ENCODE results near the gene PNN. TPM values are rescaled to one million over a fixed set of nuclear protein-coding genes. Genes with fewer than 3 reads are reported as not detected.

The PNN gene
- total RNA-seq, 1 donor from 2014 or later, result 12.9 TPM

DNA sequence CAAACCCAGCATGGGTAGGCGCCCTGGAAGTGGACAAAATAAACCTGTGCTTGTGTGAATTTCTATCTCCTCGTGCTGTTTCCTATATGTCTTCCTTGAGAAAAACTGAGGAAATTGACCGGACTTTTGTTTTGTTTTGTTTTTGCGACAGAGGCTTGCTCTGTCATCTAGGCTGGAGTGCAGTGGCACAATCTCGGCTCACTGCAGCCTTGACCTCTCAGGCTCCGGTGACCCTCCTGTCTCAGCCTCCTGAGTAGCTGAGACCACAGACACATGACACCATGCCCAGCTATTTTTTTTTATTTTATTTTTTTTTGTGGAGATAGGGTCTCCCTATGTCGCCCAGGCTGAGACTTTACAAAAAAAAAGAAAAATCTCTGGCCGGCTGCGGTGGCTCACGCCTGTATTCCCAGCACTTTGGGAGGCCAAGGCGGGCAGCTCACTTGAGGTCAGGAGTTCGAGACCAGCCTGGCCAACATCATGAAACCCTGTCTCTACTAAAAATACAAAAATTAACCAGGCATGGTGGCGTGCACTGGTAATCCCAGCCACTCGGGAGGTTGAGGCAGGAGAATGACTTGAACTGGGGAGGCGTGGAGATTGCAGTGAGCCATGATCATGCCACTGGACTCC, 36.2 kb downstream of the PNN start:
- Histone ChIP-seq H3K36me3 (ENCODE audit: control insufficient read depth, insufficient read depth, low read length) (no peaks in the 10 kb centered on the region), H3K4me3 (ENCODE audit: low read depth, low read length) (no peak overlapping the region), H3K27me3 (ENCODE audit: control insufficient read depth, insufficient read depth, low read length) (no peaks in the 10 kb centered on the region)
- FAIRE-seq, result no peak
- DNase-seq (ENCODE audit: low read depth), result no peak
- TF ChIP-seq, protein P1, sequence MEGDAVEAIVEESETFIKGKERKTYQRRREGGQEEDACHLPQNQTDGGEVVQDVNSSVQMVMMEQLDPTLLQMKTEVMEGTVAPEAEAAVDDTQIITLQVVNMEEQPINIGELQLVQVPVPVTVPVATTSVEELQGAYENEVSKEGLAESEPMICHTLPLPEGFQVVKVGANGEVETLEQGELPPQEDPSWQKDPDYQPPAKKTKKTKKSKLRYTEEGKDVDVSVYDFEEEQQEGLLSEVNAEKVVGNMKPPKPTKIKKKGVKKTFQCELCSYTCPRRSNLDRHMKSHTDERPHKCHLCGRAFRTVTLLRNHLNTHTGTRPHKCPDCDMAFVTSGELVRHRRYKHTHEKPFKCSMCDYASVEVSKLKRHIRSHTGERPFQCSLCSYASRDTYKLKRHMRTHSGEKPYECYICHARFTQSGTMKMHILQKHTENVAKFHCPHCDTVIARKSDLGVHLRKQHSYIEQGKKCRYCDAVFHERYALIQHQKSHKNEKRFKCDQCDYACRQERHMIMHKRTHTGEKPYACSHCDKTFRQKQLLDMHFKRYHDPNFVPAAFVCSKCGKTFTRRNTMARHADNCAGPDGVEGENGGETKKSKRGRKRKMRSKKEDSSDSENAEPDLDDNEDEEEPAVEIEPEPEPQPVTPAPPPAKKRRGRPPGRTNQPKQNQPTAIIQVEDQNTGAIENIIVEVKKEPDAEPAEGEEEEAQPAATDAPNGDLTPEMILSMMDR (IDR thresholded peaks at IDR 0.05; ENCODE audit: insufficient read depth, low read length, severe bottlenecking), result no peak

DNA sequence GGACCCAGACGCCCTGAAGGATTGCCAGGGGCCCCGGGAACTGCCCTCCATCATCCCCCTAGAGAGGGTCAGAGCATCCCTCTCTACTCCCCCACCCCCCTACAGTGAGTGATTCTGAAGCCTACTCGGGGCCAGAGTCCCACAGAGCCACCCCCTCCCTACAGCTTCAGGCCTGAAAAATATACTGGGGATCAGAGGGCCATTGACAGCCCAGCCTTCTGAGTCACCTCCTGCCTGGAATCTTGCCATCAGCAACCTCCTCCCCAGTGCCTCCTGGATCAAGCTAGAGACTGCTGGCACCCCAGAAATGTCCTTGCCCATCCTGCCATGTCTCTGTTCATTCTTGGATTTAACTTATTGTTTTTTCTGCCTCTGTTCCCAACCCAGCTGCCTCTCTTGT, 37.0 kb downstream of the PNN start:
- no peak for FAIRE-seq
- DNase-seq (ENCODE audit: low read depth), result peak; percentile 41

DNA sequence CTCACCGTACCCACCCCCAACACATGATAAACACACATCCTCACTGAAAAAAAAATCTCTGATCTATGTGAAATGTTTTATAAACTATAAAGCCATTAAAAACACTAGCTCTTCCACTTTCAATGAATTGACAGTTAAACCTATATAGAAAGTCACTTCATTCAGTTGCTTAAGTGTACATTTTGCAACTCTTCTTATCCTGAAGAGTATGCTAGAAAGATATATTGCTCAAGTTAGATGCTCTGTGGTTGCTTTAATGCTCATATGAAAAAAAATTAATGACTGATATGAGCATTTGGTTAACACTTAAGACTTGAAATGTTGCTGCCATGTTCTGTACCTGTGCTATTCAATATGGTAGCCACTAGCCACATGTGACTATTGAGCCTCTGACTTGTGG, 37.6 kb downstream of the PNN start:
- Histone ChIP-seq H3K36me3 (ENCODE audit: control insufficient read depth, insufficient read depth, low read length) (no peaks in the 10 kb centered on the region), H3K27me3 (ENCODE audit: control insufficient read depth, insufficient read depth, low read length) (no peaks in the 10 kb centered on the region), H3K4me3 (ENCODE audit: low read depth, low read length) (no peak overlapping the region)
- FAIRE-seq (no peak), DNase-seq (ENCODE audit: low read depth) (no peak)
- TF ChIP-seq, protein P1 (IDR thresholded peaks at IDR 0.05; ENCODE audit: insufficient read depth, low read length, severe bottlenecking), result no peak

More for the DNA sequence above, 37.0 kb downstream of the PNN start:
- Histone ChIP-seq H3K27me3 (ENCODE audit: control insufficient read depth, insufficient read depth, low read length) (no peaks in the 10 kb centered on the region), H3K4me3 (ENCODE audit: low read depth, low read length) (no peak overlapping the region), H3K36me3 (ENCODE audit: control insufficient read depth, insufficient read depth, low read length) (no peaks in the 10 kb centered on the region)
- TF ChIP-seq, protein P1 (IDR thresholded peaks at IDR 0.05; ENCODE audit: insufficient read depth, low read length, severe bottlenecking), result no peak

DNA sequence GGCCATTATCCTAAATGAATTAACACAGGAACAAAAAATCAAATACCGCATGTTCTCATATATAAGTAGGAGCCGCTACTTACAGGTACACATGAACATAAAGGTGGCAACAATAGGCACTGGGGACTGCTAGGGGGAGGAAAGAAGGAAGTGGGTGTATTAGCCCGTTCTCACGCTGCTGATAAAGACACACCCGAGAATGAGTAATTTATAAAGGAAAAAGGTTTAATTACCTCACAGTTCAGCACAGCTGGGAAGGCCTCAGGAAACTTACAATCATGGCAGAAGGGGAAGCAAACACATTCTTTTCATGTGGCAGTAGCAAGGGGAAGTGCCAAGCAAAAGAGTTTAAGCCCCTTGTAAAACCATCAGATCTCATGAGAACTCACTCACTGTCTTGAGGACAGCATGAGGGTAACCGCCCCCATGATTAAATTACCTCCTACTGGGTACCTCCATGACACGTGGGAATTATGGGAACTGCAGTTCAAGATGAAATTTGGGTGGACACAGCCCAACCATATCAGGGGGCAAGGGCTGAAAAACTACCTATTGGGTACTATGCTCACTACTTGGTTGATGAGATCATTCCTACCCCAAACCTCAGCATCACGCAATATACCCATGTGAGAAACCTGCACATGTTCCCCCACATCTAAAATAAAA, 42.3 kb downstream of the PNN start:
- Histone ChIP-seq H3K27me3 (ENCODE audit: control insufficient read depth, insufficient read depth, low read length) (no peaks in the 10 kb centered on the region), H3K4me3 (ENCODE audit: low read depth, low read length) (no peak overlapping the region), H3K36me3 (ENCODE audit: control insufficient read depth, insufficient read depth, low read length) (no peaks in the 10 kb centered on the region)
- FAIRE-seq, result no peak
- DNase-seq (ENCODE audit: low read depth), result peak; percentile 77
- TF ChIP-seq, protein P1 (IDR thresholded peaks at IDR 0.05; ENCODE audit: insufficient read depth, low read length, severe bottlenecking), result no peak

DNA sequence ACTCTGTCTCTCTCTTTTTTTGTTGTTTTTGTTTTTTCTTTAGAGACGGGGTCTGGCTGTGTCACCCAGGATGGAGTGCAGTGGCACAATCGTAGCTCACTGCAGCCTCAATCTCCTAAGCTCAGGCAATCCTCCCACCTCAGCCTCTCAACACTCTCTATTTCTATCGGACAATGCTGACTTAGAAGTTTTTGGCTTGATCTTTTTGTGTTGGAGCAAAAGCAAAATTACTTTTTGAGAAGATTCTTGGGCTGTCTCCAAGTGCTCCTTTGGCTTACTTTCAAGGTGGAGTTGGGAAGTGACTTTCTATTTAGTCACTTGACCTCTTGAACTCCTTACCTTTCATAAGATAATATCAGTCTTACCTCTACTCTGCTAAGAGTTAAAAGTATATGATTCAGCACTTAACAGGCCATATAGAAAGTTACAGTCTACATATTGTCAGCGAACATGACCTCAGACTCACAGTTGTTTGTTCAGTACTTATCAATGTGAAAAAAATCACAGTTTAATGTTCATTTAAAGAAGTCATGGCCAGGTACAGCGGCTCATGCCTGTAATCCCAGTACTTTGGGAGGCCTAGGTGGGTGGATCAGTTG, 43.2 kb downstream of the PNN start:
- H3K27me3 ChIP-seq (ENCODE audit: control insufficient read depth, insufficient read depth, low read length), result no peaks in the 10 kb centered on the region
- FAIRE-seq, result no peak
- TF ChIP-seq, protein P1 (IDR thresholded peaks at IDR 0.05; ENCODE audit: insufficient read depth, low read length, severe bottlenecking), result no peak
- DNase-seq (ENCODE audit: low read depth), result peak; percentile 94
- no peak overlapping the region for H3K4me3 ChIP-seq (ENCODE audit: low read depth, low read length)
- no peaks in the 10 kb centered on the region for H3K36me3 ChIP-seq (ENCODE audit: control insufficient read depth, insufficient read depth, low read length)

Data from bronchial epithelial cell (primary cell).